Neuronal stem cell (in vitro differentiated cells): ENCODE measurements around the gene TNIK.
A peak's percentile ranks its signal among the peaks of the same experiment; 100 is the strongest.

ENCODE experiments used
- DNase-seq: peaks from one replicate; pipeline ENCODE4 v3.0.0-alpha.2; 2013; ENCODE audit warnings: low spot score
- H2AFZ ChIP-seq: one replicate; pipeline ENCODE4 v1.6.1; 2013; ENCODE audit warnings: mild to moderate bottlenecking, low read length, inconsistent platforms
- H2AK5ac ChIP-seq: 2 replicates; pipeline ENCODE4 v1.6.1; 2013; ENCODE audit warnings: low read depth, mild to moderate bottlenecking, inconsistent platforms, low read length, moderate library complexity, mixed read lengths
- H2BK120ac ChIP-seq: 2 replicates; pipeline ENCODE4 v1.6.1; 2013; ENCODE audit warnings: low read depth, mild to moderate bottlenecking, inconsistent platforms, low read length, moderate library complexity, mixed read lengths
- H2BK12ac ChIP-seq: one replicate; pipeline ENCODE4 v1.6.1; 2013; ENCODE audit warnings: low read length, inconsistent platforms
- H2BK15ac ChIP-seq: 2 replicates; pipeline ENCODE4 v1.6.1; 2013; ENCODE audit warnings: mild to moderate bottlenecking, low read length, inconsistent platforms, mixed read lengths
- H2BK5ac ChIP-seq: one replicate; pipeline ENCODE4 v1.6.1; 2013; ENCODE audit warnings: inconsistent platforms, mild to moderate bottlenecking, low read length, moderate library complexity
- H3K14ac ChIP-seq: one replicate; pipeline ENCODE4 v1.6.1; 2013; ENCODE audit warnings: low read length, inconsistent platforms
- H3K18ac ChIP-seq: 2 replicates; pipeline ENCODE4 v1.6.1; 2013; ENCODE audit warnings: low read length, inconsistent platforms
- H3K23ac ChIP-seq: 2 replicates; pipeline ENCODE4 v1.6.1; 2013; ENCODE audit warnings: low read depth, mild to moderate bottlenecking, mixed read lengths, low read length, inconsistent platforms; ENCODE audit not compliant: poor library complexity
- H3K27ac ChIP-seq: replicated peaks from 3 replicates; pipeline ENCODE4 v1.5.1; 2013; ENCODE audit warnings: low read length, inconsistent platforms
- H3K27me3 ChIP-seq, 3 experiments: 2 replicates each; pipeline ENCODE4 v1.6.1; 2013; ENCODE audit warnings: low read length in 3 of 3, mild to moderate bottlenecking in 2 of 3, inconsistent platforms in 1 of 3, low read depth in 1 of 3, mixed read lengths in 1 of 3, moderate library complexity in 1 of 3; ENCODE audit not compliant: control insufficient read depth in 3 of 3, insufficient read depth in 3 of 3
- H3K36me3 ChIP-seq, 2 donors: replicated peaks in 1 of 2; 2 replicates each; pipeline ENCODE4 v1.6.1; 2013; ENCODE audit warnings: low read length in 2 of 2; ENCODE audit not compliant: control insufficient read depth in 2 of 2, insufficient read depth in 2 of 2
- H3K4ac ChIP-seq: 2 replicates; pipeline ENCODE4 v1.6.1; 2013; ENCODE audit warnings: inconsistent platforms, mild to moderate bottlenecking, low read length, moderate library complexity
- H3K4me1 ChIP-seq, 2 donors: 1 replicate in 1 of 2; 2 replicates in 1 of 2; pipeline ENCODE4 v1.6.1; 2013; ENCODE audit warnings: low read length in 2 of 2, low read depth in 1 of 2; ENCODE audit not compliant: control insufficient read depth in 2 of 2, insufficient read depth in 1 of 2
- H3K4me2 ChIP-seq: one replicate; pipeline ENCODE4 v1.6.1; 2013; ENCODE audit warnings: mild to moderate bottlenecking, low read length, inconsistent platforms; ENCODE audit not compliant: insufficient read depth, poor library complexity, severe bottlenecking
- H3K4me3 ChIP-seq, 2 donors: 2 replicates each; pipeline ENCODE4 v1.5.1; 2013; ENCODE audit warnings: low read length in 2 of 2, mild to moderate bottlenecking in 2 of 2, inconsistent platforms in 1 of 2, moderate library complexity in 1 of 2
- H3K79me1 ChIP-seq: one replicate; pipeline ENCODE4 v1.6.1; 2013; ENCODE audit warnings: low read depth, mild to moderate bottlenecking, inconsistent platforms, low read length, moderate library complexity
- H3K9ac ChIP-seq: one replicate; pipeline ENCODE4 v1.6.1; 2013; ENCODE audit warnings: mild to moderate bottlenecking, low read depth, low read length, inconsistent platforms; ENCODE audit not compliant: poor library complexity
- H3K9me3 ChIP-seq, 2 donors: replicated peaks in 1 of 2; 2 replicates each; pipeline versions ENCODE3 to v1.6.1; 2013; ENCODE audit warnings: low read length in 2 of 2, mild to moderate bottlenecking in 2 of 2, inconsistent platforms in 1 of 2, low read depth in 1 of 2, mixed read lengths in 1 of 2, moderate library complexity in 1 of 2; ENCODE audit not compliant: control insufficient read depth in 2 of 2, insufficient read depth in 1 of 2
- H4K8ac ChIP-seq: one replicate; pipeline ENCODE4 v1.6.1; 2013; ENCODE audit warnings: low read depth, mild to moderate bottlenecking, inconsistent platforms, low read length, moderate library complexity
- H4K91ac ChIP-seq: one replicate; pipeline ENCODE4 v1.6.1; 2013; ENCODE audit warnings: low read length, low read depth, mild to moderate bottlenecking, inconsistent platforms; ENCODE audit not compliant: poor library complexity
- WGBS, 2 donors: extraction: QIAGEN DNeasy Blood & Tissue Kit; methylation state at CpG; one replicate each; pipeline ENCODE4 v1.1.7; 2013; ENCODE audit warnings: missing lambda C conversion rate in 2 of 2, mixed read lengths in 1 of 2; ENCODE audit not compliant: insufficient read length in 2 of 2, insufficient replicate concordance in 1 of 2; ENCODE audit errors: extremely low coverage in 2 of 2; 5-methylcytosine and 5-hydroxymethylcytosine counted together

TNIK gene

DNA sequence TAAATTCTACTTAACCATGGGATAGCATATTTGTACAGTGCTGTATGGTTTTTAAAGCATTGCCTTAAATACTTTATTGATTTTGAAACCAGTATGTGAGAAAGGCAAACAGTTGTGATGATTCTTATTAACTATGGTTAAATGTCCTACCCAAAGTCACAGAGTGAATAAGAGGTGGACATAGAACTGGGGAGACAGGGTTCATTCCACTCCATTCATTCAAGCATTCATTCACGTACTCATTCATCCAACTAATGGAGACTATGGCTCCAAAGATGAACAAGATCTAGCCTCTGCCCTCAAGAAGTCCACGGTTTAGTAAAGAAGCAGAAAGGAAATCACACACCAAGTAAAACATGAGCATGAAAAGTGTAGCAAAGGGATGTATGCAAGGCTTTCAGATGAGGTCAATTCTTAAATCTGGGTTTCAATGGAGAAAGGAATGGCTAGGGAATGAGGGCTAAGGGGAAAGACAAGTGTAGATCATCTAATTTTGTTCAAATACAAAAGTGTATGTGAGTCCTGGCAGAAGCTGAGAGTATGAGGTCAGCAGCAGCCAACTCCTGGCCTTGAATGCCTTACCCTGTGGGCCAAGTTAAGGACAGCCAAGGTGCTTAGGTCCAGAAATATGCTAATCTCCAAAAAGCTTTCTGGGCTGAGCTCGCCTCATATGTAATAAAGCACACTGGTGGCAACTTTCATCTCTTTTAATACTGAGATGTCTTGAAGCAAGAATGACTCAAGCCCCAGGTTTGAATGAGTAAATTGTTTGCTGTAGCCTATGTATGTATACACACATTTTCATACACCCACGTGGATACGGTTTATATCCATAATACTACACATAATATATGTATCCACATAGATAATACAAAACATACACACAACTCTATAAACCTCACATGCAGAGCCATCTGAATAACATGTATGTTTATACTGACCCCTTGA, 4.3 kb downstream of the TNIK start:
- Histone ChIP-seq H2AK5ac (no peak overlapping the region), H2AFZ (no peak overlapping the region), H3K4me1 (peaks cover 12 to 15% of the 10 kb centered on the region in 2 donors), H4K91ac (no peak overlapping the region), H3K9ac (no peak overlapping the region), H3K9me3 (no peaks in the 10 kb centered on the region), H3K18ac (no peak overlapping the region), H3K79me1 (no peaks in the 10 kb centered on the region), H2BK120ac (no peak overlapping the region), H3K4me3 (no peak overlapping the region), H3K36me3 (peaks cover 0 to 3% of the 10 kb centered on the region in 2 donors), H3K27me3 (peaks cover 0 to 21% (median 0%) of the 10 kb centered on the region in 3 experiments), H3K4ac (no peak overlapping the region), H3K27ac (no peak overlapping the region), H3K14ac (no peak overlapping the region), H3K23ac (no peak overlapping the region), H2BK15ac (no peak overlapping the region), H2BK12ac (no peak overlapping the region), H2BK5ac (no peak overlapping the region), H3K4me2 (no peak overlapping the region), H4K8ac (no peak overlapping the region)
- DNase-seq: no peak
- no CpG with 5 or more reads among the region's 5 CpGs for WGBS, 2 donors

DNA sequence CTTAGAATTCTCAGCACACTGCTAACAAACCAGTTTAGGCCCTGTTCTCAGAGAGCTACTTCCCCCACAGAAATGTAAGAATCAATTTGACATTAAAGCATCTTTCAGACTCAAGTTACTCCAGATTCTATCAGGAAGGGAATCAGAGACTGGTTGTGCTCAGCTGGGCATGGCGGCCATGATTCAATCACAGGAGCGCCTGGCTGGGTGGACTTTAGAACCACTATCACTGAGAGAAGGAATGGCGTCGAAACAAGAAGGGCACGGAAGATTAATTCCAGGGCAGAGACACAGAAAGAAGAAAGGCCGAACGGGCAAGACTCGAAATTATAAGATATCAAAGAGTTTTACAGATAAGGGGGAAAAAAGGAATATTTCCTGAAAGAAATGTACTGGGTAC, 6.2 kb downstream of the TNIK start:
- H3K9me3 ChIP-seq: no peaks in the 10 kb centered on the region
- H3K27me3 ChIP-seq: peaks cover 0 to 12% (median 0%) of the 10 kb centered on the region in 3 experiments
- H2BK12ac ChIP-seq: no peak overlapping the region
- no peak overlapping the region for H2BK120ac ChIP-seq
- no CpG with 5 or more reads among the region's 8 CpGs for WGBS, 2 donors
- H2BK5ac ChIP-seq: no peak overlapping the region
- H4K91ac ChIP-seq: no peak overlapping the region
- H3K4me3 ChIP-seq: no peak overlapping the region
- peaks cover 0 to 4% of the 10 kb centered on the region in 2 donors for H3K36me3 ChIP-seq
- no peak overlapping the region for H2BK15ac ChIP-seq
- H3K79me1 ChIP-seq: no peaks in the 10 kb centered on the region
- H2AK5ac ChIP-seq: no peak overlapping the region
- no peak overlapping the region for H3K27ac ChIP-seq
- no peak overlapping the region for H2AFZ ChIP-seq
- no peak overlapping the region for H3K18ac ChIP-seq
- no peak overlapping the region for H3K9ac ChIP-seq
- DNase-seq: no peak
- H3K23ac ChIP-seq: no peak overlapping the region
- H3K4me2 ChIP-seq: no peak overlapping the region
- H3K4ac ChIP-seq: no peak overlapping the region
- no peak overlapping the region for H4K8ac ChIP-seq
- no peak overlapping the region for H3K14ac ChIP-seq
- peaks cover 12 to 14% of the 10 kb centered on the region in 2 donors for H3K4me1 ChIP-seq

DNA sequence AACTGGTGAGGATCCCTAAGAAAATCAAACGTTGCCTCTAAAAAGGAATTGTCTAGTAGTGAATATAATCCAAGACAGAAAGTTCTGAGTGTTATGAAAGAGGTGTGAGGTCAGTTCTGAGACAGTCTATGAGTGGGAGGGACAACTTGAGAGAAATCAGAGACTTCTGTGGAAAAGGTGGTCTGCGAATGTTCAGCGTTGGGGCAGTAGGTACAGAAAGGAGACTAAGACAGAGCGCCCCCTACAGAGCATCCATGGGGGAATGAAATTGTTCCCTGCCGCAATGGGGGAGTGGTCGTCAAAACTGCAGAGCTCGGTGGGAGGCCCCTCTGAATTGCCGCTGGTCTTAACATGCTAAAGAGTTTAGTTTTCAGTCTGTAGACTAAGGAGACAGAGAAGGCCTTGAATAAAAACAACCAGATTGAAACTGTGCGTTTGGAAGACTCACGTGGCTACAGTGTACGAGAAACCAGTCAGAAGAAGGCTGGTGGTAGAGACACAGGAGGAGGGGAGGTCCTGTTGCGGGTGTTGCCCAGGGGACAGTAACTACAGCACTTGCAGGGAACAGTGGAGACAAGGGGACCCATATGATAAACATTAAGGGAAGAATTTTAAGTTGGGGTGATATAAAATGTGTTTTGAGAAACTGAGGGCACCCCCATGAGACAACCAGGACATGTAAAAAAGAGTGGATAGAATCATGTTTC, 6.9 kb downstream of the TNIK start:
- Histone ChIP-seq H2AFZ (no peak overlapping the region), H3K27ac (no peak overlapping the region), H2BK5ac (no peak overlapping the region), H3K27me3 (peaks cover 0 to 6% (median 0%) of the 10 kb centered on the region in 3 experiments), H3K4me3 (no peak overlapping the region), H3K4ac (no peak overlapping the region), H2BK120ac (no peak overlapping the region), H3K4me2 (no peak overlapping the region), H4K8ac (no peak overlapping the region), H3K79me1 (no peaks in the 10 kb centered on the region), H3K9me3 (no peaks in the 10 kb centered on the region), H3K23ac (no peak overlapping the region), H2BK12ac (no peak overlapping the region), H3K14ac (no peak overlapping the region), H3K4me1 (peaks cover 10 to 12% of the 10 kb centered on the region in 2 donors), H2AK5ac (no peak overlapping the region), H4K91ac (no peak overlapping the region), H2BK15ac (no peak overlapping the region), H3K9ac (no peak overlapping the region), H3K36me3 (peaks cover 0 to 4% of the 10 kb centered on the region in 2 donors), H3K18ac (no peak overlapping the region)
- peak; percentile 61 for DNase-seq
- no CpG with 5 or more reads among the region's 12 CpGs for WGBS, 2 donors

DNA sequence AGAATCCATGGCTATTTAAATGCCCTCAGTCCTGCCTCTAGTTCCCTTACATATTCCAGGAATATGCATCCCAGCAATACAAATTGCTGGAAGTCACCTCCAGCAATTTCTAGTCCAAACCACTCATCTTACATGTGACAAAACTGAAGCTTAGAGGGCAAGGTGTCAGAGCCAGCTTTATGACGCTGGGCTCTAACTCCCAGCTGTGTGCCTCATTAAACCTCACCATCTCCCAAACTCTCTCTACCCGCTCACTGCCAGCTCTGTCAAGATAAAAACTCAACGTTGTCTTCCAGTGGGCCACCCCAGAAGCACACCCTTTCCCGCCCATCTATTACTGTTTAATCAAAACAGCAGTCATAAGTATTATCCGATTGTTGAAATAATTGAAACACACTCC, 7.9 kb downstream of the TNIK start:
- H3K14ac ChIP-seq: no peak overlapping the region
- no peak overlapping the region for H2BK120ac ChIP-seq
- no peak overlapping the region for H4K91ac ChIP-seq
- H3K23ac ChIP-seq: no peak overlapping the region
- no peaks in the 10 kb centered on the region for H3K9me3 ChIP-seq
- H3K4me1 ChIP-seq: peaks cover 5 to 12% of the 10 kb centered on the region in 2 donors
- H3K4me2 ChIP-seq: no peak overlapping the region
- H2BK15ac ChIP-seq: no peak overlapping the region
- H3K27me3 ChIP-seq: peaks cover 0 to 1% (median 0%) of the 10 kb centered on the region in 3 experiments
- no peak overlapping the region for H3K4ac ChIP-seq
- H3K36me3 ChIP-seq: peaks cover 0 to 4% of the 10 kb centered on the region in 2 donors
- H3K27ac ChIP-seq: no peak overlapping the region
- no peak overlapping the region for H3K9ac ChIP-seq
- no peaks in the 10 kb centered on the region for H3K79me1 ChIP-seq
- no peak overlapping the region for H3K4me3 ChIP-seq
- no peak overlapping the region for H2BK12ac ChIP-seq
- no peak for DNase-seq
- no peak overlapping the region for H2BK5ac ChIP-seq
- no peak overlapping the region for H2AFZ ChIP-seq
- no peak overlapping the region for H4K8ac ChIP-seq
- H3K18ac ChIP-seq: no peak overlapping the region
- H2AK5ac ChIP-seq: no peak overlapping the region
- no CpG with 5 or more reads among the region's 5 CpGs for WGBS, 2 donors
